Neuronal stem cell (in vitro differentiated cells): ENCODE results near the gene SLC49A3.

Experiments
- DNase-seq: peaks from one replicate; pipeline ENCODE4 v3.0.0-alpha.2; 2013; ENCODE audit warnings: low spot score
- H2AFZ ChIP-seq: one replicate; pipeline ENCODE4 v1.6.1; 2013; ENCODE audit warnings: mild to moderate bottlenecking, low read length, inconsistent platforms
- H2AK5ac ChIP-seq: 2 replicates; pipeline ENCODE4 v1.6.1; 2013; ENCODE audit warnings: low read depth, mild to moderate bottlenecking, inconsistent platforms, low read length, moderate library complexity, mixed read lengths
- H2BK120ac ChIP-seq: 2 replicates; pipeline ENCODE4 v1.6.1; 2013; ENCODE audit warnings: low read depth, mild to moderate bottlenecking, inconsistent platforms, low read length, moderate library complexity, mixed read lengths
- H2BK12ac ChIP-seq: one replicate; pipeline ENCODE4 v1.6.1; 2013; ENCODE audit warnings: low read length, inconsistent platforms
- H2BK15ac ChIP-seq: 2 replicates; pipeline ENCODE4 v1.6.1; 2013; ENCODE audit warnings: mild to moderate bottlenecking, low read length, inconsistent platforms, mixed read lengths
- H2BK5ac ChIP-seq: one replicate; pipeline ENCODE4 v1.6.1; 2013; ENCODE audit warnings: inconsistent platforms, mild to moderate bottlenecking, low read length, moderate library complexity
- H3K14ac ChIP-seq: one replicate; pipeline ENCODE4 v1.6.1; 2013; ENCODE audit warnings: low read length, inconsistent platforms
- H3K18ac ChIP-seq: 2 replicates; pipeline ENCODE4 v1.6.1; 2013; ENCODE audit warnings: low read length, inconsistent platforms
- H3K23ac ChIP-seq: 2 replicates; pipeline ENCODE4 v1.6.1; 2013; ENCODE audit warnings: low read depth, mild to moderate bottlenecking, mixed read lengths, low read length, inconsistent platforms; ENCODE audit not compliant: poor library complexity
- H3K27ac ChIP-seq: replicated peaks from 3 replicates; pipeline ENCODE4 v1.5.1; 2013; ENCODE audit warnings: low read length, inconsistent platforms
- H3K27me3 ChIP-seq, 3 experiments: 2 replicates each; pipeline ENCODE4 v1.6.1; 2013; ENCODE audit warnings: low read length in 3 of 3, mild to moderate bottlenecking in 2 of 3, inconsistent platforms in 1 of 3, low read depth in 1 of 3, mixed read lengths in 1 of 3, moderate library complexity in 1 of 3; ENCODE audit not compliant: control insufficient read depth in 3 of 3, insufficient read depth in 3 of 3
- H3K36me3 ChIP-seq, 2 donors: replicated peaks in 1 of 2; 2 replicates each; pipeline ENCODE4 v1.6.1; 2013; ENCODE audit warnings: low read length in 2 of 2; ENCODE audit not compliant: control insufficient read depth in 2 of 2, insufficient read depth in 2 of 2
- H3K4ac ChIP-seq: 2 replicates; pipeline ENCODE4 v1.6.1; 2013; ENCODE audit warnings: inconsistent platforms, mild to moderate bottlenecking, low read length, moderate library complexity
- H3K4me1 ChIP-seq, 2 donors: 1 replicate in 1 of 2; 2 replicates in 1 of 2; pipeline ENCODE4 v1.6.1; 2013; ENCODE audit warnings: low read length in 2 of 2, low read depth in 1 of 2; ENCODE audit not compliant: control insufficient read depth in 2 of 2, insufficient read depth in 1 of 2
- H3K4me2 ChIP-seq: one replicate; pipeline ENCODE4 v1.6.1; 2013; ENCODE audit warnings: mild to moderate bottlenecking, low read length, inconsistent platforms; ENCODE audit not compliant: insufficient read depth, poor library complexity, severe bottlenecking
- H3K4me3 ChIP-seq, 2 donors: 2 replicates each; pipeline ENCODE4 v1.5.1; 2013; ENCODE audit warnings: low read length in 2 of 2, mild to moderate bottlenecking in 2 of 2, inconsistent platforms in 1 of 2, moderate library complexity in 1 of 2
- H3K79me1 ChIP-seq: one replicate; pipeline ENCODE4 v1.6.1; 2013; ENCODE audit warnings: low read depth, mild to moderate bottlenecking, inconsistent platforms, low read length, moderate library complexity
- H3K9ac ChIP-seq: one replicate; pipeline ENCODE4 v1.6.1; 2013; ENCODE audit warnings: mild to moderate bottlenecking, low read depth, low read length, inconsistent platforms; ENCODE audit not compliant: poor library complexity
- H3K9me3 ChIP-seq, 2 donors: replicated peaks in 1 of 2; 2 replicates each; pipeline versions ENCODE3 to v1.6.1; 2013; ENCODE audit warnings: low read length in 2 of 2, mild to moderate bottlenecking in 2 of 2, inconsistent platforms in 1 of 2, low read depth in 1 of 2, mixed read lengths in 1 of 2, moderate library complexity in 1 of 2; ENCODE audit not compliant: control insufficient read depth in 2 of 2, insufficient read depth in 1 of 2
- H4K8ac ChIP-seq: one replicate; pipeline ENCODE4 v1.6.1; 2013; ENCODE audit warnings: low read depth, mild to moderate bottlenecking, inconsistent platforms, low read length, moderate library complexity
- H4K91ac ChIP-seq: one replicate; pipeline ENCODE4 v1.6.1; 2013; ENCODE audit warnings: low read length, low read depth, mild to moderate bottlenecking, inconsistent platforms; ENCODE audit not compliant: poor library complexity
- WGBS, 2 donors: extraction: QIAGEN DNeasy Blood & Tissue Kit; methylation state at CpG; one replicate each; pipeline ENCODE4 v1.1.7; 2013; ENCODE audit warnings: missing lambda C conversion rate in 2 of 2, mixed read lengths in 1 of 2; ENCODE audit not compliant: insufficient read length in 2 of 2, insufficient replicate concordance in 1 of 2; ENCODE audit errors: extremely low coverage in 2 of 2; 5-methylcytosine and 5-hydroxymethylcytosine counted together

The SLC49A3 gene

GRCh38 chr4:665381-665750, 23.6 kb downstream of the SLC49A3 start:
- Histone ChIP-seq H3K23ac (peak overlapping the region; percentile 34), H3K27me3 (peaks cover 0 to 19% (median 0%) of the 10 kb centered on the region in 3 experiments), H4K8ac (no peak overlapping the region), H3K27ac (no peak overlapping the region), H2AFZ (peak overlapping the region; percentile 69), H3K18ac (peak overlapping the region; percentile 11), H3K9me3 (peaks cover 0 to 2% of the 10 kb centered on the region in 2 donors), H3K4ac (no peak overlapping the region), H2AK5ac (peak overlapping the region; percentile 63), H2BK120ac (no peak overlapping the region), H3K14ac (peak overlapping the region; percentile 71), H3K4me2 (no peak overlapping the region), H4K91ac (no peak overlapping the region), H3K79me1 (peaks cover 2% of the 10 kb centered on the region), H2BK5ac (peak overlapping the region; percentile 13), H3K4me1 (peaks cover 0 to 6% of the 10 kb centered on the region in 2 donors), H3K36me3 (peaks cover 0 to 1% of the 10 kb centered on the region in 2 donors), H2BK15ac (peak overlapping the region; percentile 49), H3K4me3 (no peak overlapping the region), H3K9ac (no peak overlapping the region), H2BK12ac (no peak overlapping the region)
- no CpG with 5 or more reads among the region's 12 CpGs for whole genome bisulfite sequencing, 2 donors
- DNase-seq: no peak

GRCh38 chr4:664713-665231, 24.2 kb downstream of the SLC49A3 start:
- no peak overlapping the region for H4K8ac ChIP-seq

DNA sequence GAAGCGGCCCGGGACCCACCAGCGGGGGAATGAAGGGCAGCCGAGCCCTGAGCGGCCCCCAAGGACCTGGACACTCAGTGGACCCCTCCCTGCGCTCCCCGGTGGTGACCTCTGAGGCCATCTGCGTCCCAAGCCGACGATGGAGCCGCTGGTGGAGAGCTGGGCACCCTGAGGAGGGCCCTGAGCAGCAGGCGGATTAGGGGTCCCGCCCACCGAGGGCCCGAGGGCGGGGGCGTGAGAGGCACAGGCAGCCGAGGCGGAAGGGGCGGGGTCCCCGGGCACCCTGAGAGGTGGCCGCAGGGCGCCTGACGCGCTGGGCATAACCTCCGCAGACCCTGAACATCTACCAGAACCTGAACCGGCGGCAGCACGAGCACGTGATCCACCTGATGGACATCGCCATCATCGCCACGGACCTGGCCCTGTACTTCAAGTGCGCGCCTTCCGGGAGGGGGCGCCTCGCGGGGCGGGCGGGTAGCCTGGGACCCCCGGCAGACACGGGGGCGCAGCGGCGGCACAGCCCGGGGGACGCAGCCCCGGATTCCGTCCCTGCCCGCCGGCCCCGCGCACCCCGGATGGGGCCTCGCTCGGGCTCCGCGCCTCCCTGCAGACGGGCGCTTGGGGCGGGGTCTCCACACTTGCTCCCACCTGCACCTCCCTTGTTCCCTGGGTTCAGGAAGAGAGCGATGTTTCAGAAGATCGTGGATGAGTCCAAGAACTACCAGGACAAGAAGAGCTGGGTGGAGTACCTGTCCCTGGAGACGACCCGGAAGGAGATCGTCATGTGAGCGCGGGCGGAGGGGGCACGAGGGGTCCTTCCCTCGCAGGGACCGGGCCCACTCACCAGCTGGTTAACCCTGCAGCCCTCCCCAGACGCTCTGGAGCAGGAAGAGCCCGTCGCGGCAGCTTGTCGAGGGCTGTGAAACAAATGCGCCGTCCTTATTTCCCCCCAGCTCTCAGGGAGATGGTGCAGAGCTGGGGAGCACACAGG, 25.2 kb downstream of the SLC49A3 start:
- Histone ChIP-seq H3K36me3 (peaks cover 0 to 8% of the 10 kb centered on the region in 2 donors), H3K23ac (peak overlapping the region; percentile 44), H3K4ac (no peak overlapping the region), H2BK12ac (no peak overlapping the region), H2BK5ac (peak overlapping the region; percentile 75), H3K9me3 (peaks cover 0 to 7% of the 10 kb centered on the region in 2 donors), H4K8ac (no peak overlapping the region), H3K27ac (peak overlapping the region; percentile 22), H3K4me3 (peak overlapping the region; percentile 38 to 85), H4K91ac (no peak overlapping the region), H3K18ac (peak overlapping the region; percentile 95), H3K4me2 (peak overlapping the region; percentile 67), H3K9ac (peak overlapping the region; percentile 88), H2BK15ac (peak overlapping the region; percentile 21), H2BK120ac (peak overlapping the region; percentile 5), H3K14ac (peak overlapping the region; percentile 56), H3K79me1 (peaks cover 2% of the 10 kb centered on the region), H2AFZ (peak overlapping the region; percentile 92), H2AK5ac (peak overlapping the region; percentile 98), H3K4me1 (peaks cover 0 to 6% of the 10 kb centered on the region in 2 donors), H3K27me3 (peaks cover 0 to 19% (median 0%) of the 10 kb centered on the region in 3 experiments)
- DNase-seq: no peak
- no CpG with 5 or more reads among the region's 80 CpGs for WGBS, 2 donors

More at GRCh38 chr4:664713-665231, 24.2 kb downstream of the SLC49A3 start:
- Histone ChIP-seq H4K91ac (no peak overlapping the region), H3K18ac (no peak overlapping the region), H3K36me3 (peaks cover 0 to 3% of the 10 kb centered on the region in 2 donors), H3K4me1 (peaks cover 0 to 6% of the 10 kb centered on the region in 2 donors), H3K9ac (no peak overlapping the region), H2BK120ac (no peak overlapping the region), H3K23ac (no peak overlapping the region), H2BK5ac (no peak overlapping the region), H3K4me2 (no peak overlapping the region), H2BK12ac (peak overlapping the region; percentile 6), H3K27me3 (peaks cover 0 to 19% (median 0%) of the 10 kb centered on the region in 3 experiments), H3K79me1 (peaks cover 2% of the 10 kb centered on the region), H3K27ac (no peak overlapping the region), H2AFZ (no peak overlapping the region), H2AK5ac (peak overlapping the region; percentile 25), H3K4me3 (no peak overlapping the region), H2BK15ac (no peak overlapping the region), H3K14ac (no peak overlapping the region), H3K9me3 (peaks cover 0 to 3% of the 10 kb centered on the region in 2 donors), H3K4ac (peak overlapping the region; percentile 66)
- DNase-seq: no peak
- no CpG with 5 or more reads among the region's 24 CpGs for WGBS, 2 donors

- H3K4me3 ChIP-seq: peak overlapping the region in 1 of 2 donors; percentile 85
- no CpG with 5 or more reads among the region's 20 CpGs for WGBS, 2 donors
- H3K4me2 ChIP-seq: peak overlapping the region; percentile 67
- H2BK120ac ChIP-seq: peak overlapping the region; percentile 5
- H4K91ac ChIP-seq: no peak overlapping the region
- H3K27me3 ChIP-seq: peaks cover 0 to 19% (median 0%) of the 10 kb centered on the region in 3 experiments
- H3K9me3 ChIP-seq: peaks cover 0 to 7% of the 10 kb centered on the region in 2 donors
- H2BK5ac ChIP-seq: peak overlapping the region; percentile 75
- H3K9ac ChIP-seq: peak overlapping the region; percentile 88
- peaks cover 2% of the 10 kb centered on the region for H3K79me1 ChIP-seq
- peak overlapping the region; percentile 44 for H3K23ac ChIP-seq
- no peak overlapping the region for H4K8ac ChIP-seq
- peak overlapping the region; percentile 85 for H3K18ac ChIP-seq
- H3K4ac ChIP-seq: no peak overlapping the region
- H2AK5ac ChIP-seq: peak overlapping the region; percentile 98
- peak overlapping the region; percentile 21 for H2BK15ac ChIP-seq
- peak overlapping the region; percentile 73 for H2BK12ac ChIP-seq
- H3K36me3 ChIP-seq: peaks cover 0 to 8% of the 10 kb centered on the region in 2 donors
- no peak for DNase-seq
- H2AFZ ChIP-seq: peak overlapping the region; percentile 92
- H3K14ac ChIP-seq: no peak overlapping the region
- peaks cover 0 to 6% of the 10 kb centered on the region in 2 donors for H3K4me1 ChIP-seq
- no peak overlapping the region for H3K27ac ChIP-seq
Measured at GRCh38 chr4:663046-663437, 25.9 kb downstream of the SLC49A3 start.
